HG02870 (cell line): ENCODE results near the gene TMEM256.

ENCODE experiments used
- ATAC-seq: cut with Tn5 transposase; IDR thresholded peaks from one replicate; pipeline ENCODE4 v1.9.1; 2021; ENCODE audit warnings: mild to moderate bottlenecking, moderate library complexity; ENCODE audit not compliant: unreplicated experiment

The TMEM256 gene

GRCh38 chr17:7431231-7431630, 27.3 kb upstream of the TMEM256 start:
- no peak for ATAC-seq

DNA sequence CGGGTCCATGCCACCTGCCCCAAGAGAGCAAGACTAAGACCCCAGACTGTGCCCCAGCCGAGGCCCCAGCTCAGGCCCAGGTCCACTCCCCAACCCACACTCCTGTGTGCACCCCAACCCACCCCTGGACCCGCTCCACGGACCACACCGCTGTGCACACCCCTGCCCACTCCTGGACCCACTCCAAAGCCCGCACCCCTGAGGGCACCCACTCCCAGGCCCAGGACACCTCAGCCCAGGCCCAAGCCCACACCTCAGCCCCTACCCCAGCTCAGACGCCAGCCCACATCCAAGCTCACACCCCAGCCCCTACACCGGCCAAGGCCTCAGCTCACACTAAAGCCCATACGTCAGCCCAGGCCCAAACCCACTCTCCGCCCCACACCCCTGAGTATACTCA, 25.8 kb upstream of the TMEM256 start:
- no peak for ATAC-seq

- no peak for ATAC-seq
Observed at GRCh38 chr17:7428557-7428956, 24.7 kb upstream of the TMEM256 start, which contains the start of gene SPEM3. TSS of gene SPEM3 (plus strand) at chr17:7428857. CDS start at chr17:7428903, 46 bp downstream.

DNA sequence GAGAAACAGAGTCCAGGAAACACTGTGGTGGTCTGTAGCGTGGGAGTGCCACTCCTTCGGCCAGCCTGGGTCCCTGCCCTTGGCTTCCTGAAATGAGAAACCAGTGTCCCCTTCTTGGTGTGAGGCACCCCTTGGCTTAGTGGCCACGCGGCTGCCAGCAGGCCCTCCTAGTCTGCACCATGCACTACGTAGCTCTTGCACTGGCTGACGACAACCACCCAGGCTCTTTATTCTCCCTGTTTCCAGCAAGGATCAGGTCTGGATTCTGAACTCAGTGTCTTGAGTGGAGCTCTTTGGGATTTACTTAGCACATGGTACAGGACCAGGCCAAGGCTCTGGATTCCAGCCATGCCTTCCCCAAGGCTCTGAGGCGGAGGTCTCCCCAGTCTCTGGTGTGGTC, 23.7 kb upstream of the TMEM256 start:
- no peak for ATAC-seq

DNA sequence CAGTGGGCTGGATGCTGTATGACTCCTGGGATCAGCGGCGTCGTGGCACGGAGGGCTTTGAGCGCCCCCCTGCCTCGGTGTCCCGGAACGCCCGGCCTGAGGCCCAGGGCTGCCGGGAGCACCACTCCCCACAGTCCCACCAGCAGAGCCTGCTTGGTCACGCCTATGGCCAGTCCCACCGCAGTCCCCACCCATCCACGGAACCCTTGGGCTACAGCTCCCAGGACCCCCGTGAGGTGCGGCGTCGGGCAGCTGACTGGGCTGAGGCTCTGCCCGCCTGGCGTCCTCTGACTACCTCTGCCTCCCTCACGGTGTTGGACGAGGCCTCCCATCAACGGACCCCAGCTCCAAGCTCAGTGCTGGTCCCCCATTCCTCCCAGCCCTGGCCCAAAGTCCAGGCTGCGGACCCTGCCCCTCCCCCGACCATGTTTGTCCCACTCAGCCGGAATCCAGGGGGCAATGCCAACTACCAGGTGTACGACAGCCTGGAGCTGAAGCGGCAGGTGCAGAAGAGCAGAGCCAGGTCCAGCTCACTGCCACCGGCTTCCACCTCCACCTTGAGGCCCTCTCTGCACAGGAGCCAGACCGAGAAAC, 23.1 kb upstream of the TMEM256 start:
- ATAC-seq, result no peak

GRCh38 chr17:7426203-7426863, 22.4 kb upstream of the TMEM256 start:
- ATAC-seq, result no peak

- no peak for ATAC-seq
Observed at GRCh38 chr17:7425756-7426155, 21.9 kb upstream of the TMEM256 start.

DNA sequence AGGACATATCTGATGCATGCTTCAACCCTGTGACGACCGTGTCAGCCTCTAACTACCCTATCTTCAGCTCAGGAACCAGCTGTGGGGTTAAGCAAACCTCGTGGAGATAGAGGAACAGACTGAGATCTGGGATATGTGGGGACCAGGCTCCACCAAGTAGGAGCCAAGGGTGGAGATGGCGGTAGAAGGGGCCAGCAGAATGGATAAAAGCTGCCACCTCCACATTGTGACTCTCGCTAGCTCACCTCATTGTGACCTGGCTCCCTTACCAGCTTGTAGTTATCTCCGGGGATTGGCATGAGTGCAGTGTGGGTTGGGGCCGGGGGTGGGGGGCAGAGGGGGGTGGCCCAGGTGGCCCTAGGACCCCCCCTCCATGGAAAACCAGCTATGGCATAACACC, 21.4 kb upstream of the TMEM256 start, which contains the start of gene SPEM2:
Gene SPEM2 (plus strand): TSS at position 301 of the 400 bp plus-strand sequence. CDS start 73 bp downstream, at position 374.
- no peak for ATAC-seq

DNA sequence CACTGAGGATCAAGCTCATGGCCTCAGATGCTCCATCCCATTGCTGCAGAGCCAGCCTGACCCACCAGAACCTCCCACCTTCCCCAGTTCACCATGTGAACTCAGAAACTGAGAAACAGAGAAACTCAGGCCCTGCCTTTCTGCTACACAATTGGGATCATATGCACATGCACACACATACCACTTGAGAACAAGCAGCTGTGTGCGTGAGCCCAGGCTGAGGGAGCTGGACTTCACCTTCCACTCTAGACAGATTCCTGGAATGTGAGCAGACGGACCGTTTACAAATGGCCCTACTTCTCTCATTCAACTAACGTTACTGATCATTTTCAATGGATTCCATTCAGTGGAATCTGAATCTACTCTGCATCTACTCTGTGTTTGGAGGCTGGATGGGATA, 19.8 kb upstream of the TMEM256 start:
- ATAC-seq, result no peak

DNA sequence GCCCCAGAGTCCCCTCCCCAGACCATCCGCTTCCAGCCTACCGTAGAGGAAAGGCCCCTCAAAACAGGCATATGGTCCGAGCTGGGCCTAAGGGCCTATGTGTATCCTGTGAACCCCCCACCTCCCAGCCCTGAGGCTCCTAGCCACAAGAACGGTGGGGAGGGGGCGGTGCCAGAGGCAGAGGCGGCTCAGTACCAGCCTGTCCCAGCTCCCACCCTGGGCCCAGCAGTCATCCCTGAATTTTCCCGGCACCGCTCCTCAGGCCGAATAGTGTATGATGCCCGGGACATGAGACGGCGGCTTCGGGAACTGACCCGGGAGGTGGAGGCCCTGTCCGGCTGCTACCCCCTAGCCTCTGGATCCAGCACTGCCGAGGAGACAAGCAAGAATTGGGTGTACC, 17.3 kb upstream of the TMEM256 start:
- ATAC-seq, result no peak

- ATAC-seq, result no peak
Observed at GRCh38 chr17:7419819-7420610, 16.1 kb upstream of the TMEM256 start, which contains the start of gene SPEM1. TSS of gene SPEM1 (plus strand) at chr17:7420324. CDS start at chr17:7420385, 61 bp downstream.

- no peak for ATAC-seq
Observed at GRCh38 chr17:7418472-7419152, 14.7 kb upstream of the TMEM256 start.

- no peak for ATAC-seq
Observed at GRCh38 chr17:7417056-7417655, 13.3 kb upstream of the TMEM256 start.

GRCh38 chr17:7416323-7416722, 12.4 kb upstream of the TMEM256 start:
- no peak for ATAC-seq

DNA sequence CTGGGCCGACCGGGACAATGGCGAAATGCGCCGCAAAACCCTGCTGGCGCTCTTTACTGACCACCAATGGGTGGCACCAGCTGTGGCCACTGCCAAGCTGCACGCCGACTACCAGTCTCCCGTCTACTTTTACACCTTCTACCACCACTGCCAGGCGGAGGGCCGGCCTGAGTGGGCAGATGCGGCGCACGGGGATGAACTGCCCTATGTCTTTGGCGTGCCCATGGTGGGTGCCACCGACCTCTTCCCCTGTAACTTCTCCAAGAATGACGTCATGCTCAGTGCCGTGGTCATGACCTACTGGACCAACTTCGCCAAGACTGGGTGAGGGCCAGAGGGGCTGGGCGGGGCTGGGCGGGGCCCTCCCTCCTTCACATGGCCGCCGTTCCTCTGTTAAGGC, 11.9 kb upstream of the TMEM256 start:
- ATAC-seq, result no peak

- ATAC-seq, result no peak
Observed at GRCh38 chr17:7414837-7415236, 10.9 kb upstream of the TMEM256 start.

DNA sequence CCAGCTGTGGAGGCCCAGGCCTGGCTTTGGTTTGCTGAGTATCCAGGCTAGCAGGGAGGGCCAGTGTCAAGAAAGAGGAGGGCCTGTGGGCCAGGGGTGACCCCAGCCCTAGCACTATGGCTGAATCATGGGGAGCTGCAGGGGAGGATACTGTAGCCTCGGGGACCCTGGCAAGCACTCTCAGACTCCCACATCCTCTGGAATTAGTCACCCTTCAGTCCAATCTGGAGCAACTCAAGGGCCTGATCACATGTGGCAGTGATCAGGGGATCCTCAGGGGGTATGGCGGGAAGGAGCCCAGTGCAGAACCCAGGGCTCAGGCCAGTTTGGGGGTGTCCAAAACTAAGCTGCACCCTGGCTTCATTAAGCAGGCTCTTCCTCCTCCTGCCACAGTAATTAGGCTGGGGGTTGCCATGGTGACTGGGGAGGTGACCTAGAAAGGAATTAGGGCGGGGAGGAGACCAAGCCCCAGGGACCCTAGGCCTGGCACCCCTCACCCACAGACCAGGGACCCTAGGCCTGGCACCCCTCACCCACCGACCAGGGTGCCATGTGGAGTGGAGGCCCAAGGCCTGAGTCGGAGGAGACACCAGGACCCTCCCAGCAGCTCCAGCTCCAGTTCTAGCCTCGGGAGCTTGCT, 9.6 kb upstream of the TMEM256 start:
- no peak for ATAC-seq

- ATAC-seq, result no peak
Observed at GRCh38 chr17:7411427-7411750, 7.5 kb upstream of the TMEM256 start.

- no peak for ATAC-seq
Observed at GRCh38 chr17:7410634-7411426, 6.9 kb upstream of the TMEM256 start.

GRCh38 chr17:7409716-7410115, 5.8 kb upstream of the TMEM256 start:
- no peak for ATAC-seq
